Memory B cell (primary cell): ENCODE measurements around the gene NLGN1.

Experiments used
- ATAC-seq: fragments of 150-1000 bp; cut with Tn5 transposase; 2 replicates; pipeline ENCODE4 v1.10.0; 2021; ENCODE audit warnings: low read depth, mild to moderate bottlenecking, moderate library complexity
- DNase-seq, 2 donors: peaks; one replicate each; pipeline ENCODE4 v3.0.0; 2022; ENCODE audit warnings: low spot score in 2 of 2
- H3K27ac Mint-ChIP-seq: one replicate; pipeline ENCODE4 v1.8.0; 2022; ENCODE audit warnings: mild to moderate bottlenecking, moderate library complexity, mixed read lengths
- H3K27me3 Mint-ChIP-seq: one replicate; pipeline ENCODE4 v1.8.0; 2022; ENCODE audit warnings: mixed read lengths
- H3K36me3 Mint-ChIP-seq: one replicate; pipeline ENCODE4 v1.8.0; 2022; ENCODE audit warnings: mild to moderate bottlenecking, mixed read lengths
- H3K4me1 Mint-ChIP-seq: one replicate; pipeline ENCODE4 v1.8.0; 2022; ENCODE audit warnings: mixed read lengths
- H3K4me3 Mint-ChIP-seq: one replicate; pipeline ENCODE4 v1.8.0; 2022; ENCODE audit warnings: mild to moderate bottlenecking, moderate library complexity, mixed read lengths
- H3K9me3 Mint-ChIP-seq: one replicate; pipeline ENCODE4 v1.8.0; 2022; ENCODE audit warnings: mixed read lengths

NLGN1 gene

DNA sequence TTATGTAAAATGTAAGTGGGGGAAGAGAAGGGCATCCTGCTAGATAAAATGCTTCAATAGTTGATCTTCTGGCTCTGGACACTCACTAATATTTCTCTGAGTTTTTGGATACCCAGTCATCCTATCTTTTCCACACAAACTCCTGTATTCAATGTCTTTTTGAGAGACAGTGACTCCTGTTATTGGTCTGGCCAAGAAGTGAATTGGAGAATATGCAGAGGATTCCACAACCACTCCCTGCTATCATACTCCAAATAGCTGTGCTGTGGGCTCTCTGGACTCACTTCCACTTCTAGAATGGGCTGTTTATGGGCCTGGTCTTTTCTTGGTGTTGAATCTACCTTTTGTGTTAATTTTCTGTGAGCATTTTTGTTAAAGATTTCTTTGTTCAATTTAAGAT lies 376.8 kb downstream of the NLGN1 start:
- ATAC-seq = no peak
- Mint-ChIP-seq H3K4me3 (no peak overlapping the region), H3K36me3 (no peaks in the 10 kb centered on the region)

DNA sequence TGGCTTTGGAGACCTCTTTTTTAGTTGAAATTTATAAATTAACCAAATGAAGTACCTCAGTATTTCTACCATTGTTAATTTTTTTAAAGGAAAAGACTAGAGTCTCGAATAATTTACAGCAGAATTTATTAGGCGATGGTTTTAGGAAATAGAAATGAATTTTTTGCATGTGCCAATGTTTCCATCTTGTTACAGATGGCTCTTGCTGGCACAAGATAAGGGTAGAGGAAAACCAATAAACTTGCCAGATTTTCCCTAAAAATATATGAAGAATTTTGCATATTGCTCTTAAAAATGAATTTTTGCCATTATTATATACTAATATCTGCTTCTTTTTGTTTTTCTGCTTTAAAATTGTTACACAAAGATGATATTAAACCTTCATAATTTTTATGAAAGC lies 380.7 kb downstream of the NLGN1 start:
- H3K27me3 Mint-ChIP-seq = no peaks in the 10 kb centered on the region
- no peak overlapping the region for H3K4me3 Mint-ChIP-seq
- no peak for ATAC-seq
- no peaks in the 10 kb centered on the region for H3K36me3 Mint-ChIP-seq
- H3K4me1 Mint-ChIP-seq = no peaks in the 10 kb centered on the region
- H3K9me3 Mint-ChIP-seq = peaks cover 1% of the 10 kb centered on the region
- no peak for DNase-seq
- no peak overlapping the region for H3K27ac Mint-ChIP-seq

More for the DNA sequence above, 376.8 kb downstream of the NLGN1 start:
- DNase-seq = no peak
- no peaks in the 10 kb centered on the region for H3K4me1 Mint-ChIP-seq
- no peaks in the 10 kb centered on the region for H3K27me3 Mint-ChIP-seq
- peaks cover 1% of the 10 kb centered on the region for H3K9me3 Mint-ChIP-seq
- H3K27ac Mint-ChIP-seq = no peak overlapping the region

GRCh38 chr3:173780067-173780466 lies 382.5 kb downstream of the NLGN1 start:
- Mint-ChIP-seq H3K27ac (no peak overlapping the region), H3K4me3 (no peak overlapping the region), H3K27me3 (no peaks in the 10 kb centered on the region), H3K4me1 (no peaks in the 10 kb centered on the region), H3K36me3 (no peaks in the 10 kb centered on the region), H3K9me3 (peaks cover 2% of the 10 kb centered on the region)
- no peak for DNase-seq
- no peak for ATAC-seq

DNA sequence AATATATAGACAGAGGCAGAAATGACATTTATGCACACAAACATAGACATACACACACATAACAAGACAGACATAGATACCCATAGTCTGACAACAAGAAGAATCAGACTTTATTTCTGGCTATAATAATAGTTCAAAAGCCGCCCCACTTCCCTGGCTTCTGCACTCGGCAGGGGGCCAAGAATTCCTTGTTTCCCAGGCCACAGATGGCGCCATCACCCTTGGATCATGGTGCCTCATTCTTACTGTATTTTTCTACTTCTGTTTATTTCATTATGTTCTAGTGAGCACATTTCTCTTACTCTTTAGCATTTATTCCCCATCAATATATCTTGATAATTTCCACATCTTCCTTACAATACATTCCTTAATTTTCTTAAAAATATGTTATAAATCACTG lies 387.5 kb downstream of the NLGN1 start:
- Mint-ChIP-seq H3K27ac (no peak overlapping the region), H3K9me3 (peaks cover 2% of the 10 kb centered on the region), H3K4me3 (no peak overlapping the region), H3K27me3 (no peaks in the 10 kb centered on the region), H3K4me1 (no peaks in the 10 kb centered on the region), H3K36me3 (no peaks in the 10 kb centered on the region)
- ATAC-seq (no peak), DNase-seq (no peak)

DNA sequence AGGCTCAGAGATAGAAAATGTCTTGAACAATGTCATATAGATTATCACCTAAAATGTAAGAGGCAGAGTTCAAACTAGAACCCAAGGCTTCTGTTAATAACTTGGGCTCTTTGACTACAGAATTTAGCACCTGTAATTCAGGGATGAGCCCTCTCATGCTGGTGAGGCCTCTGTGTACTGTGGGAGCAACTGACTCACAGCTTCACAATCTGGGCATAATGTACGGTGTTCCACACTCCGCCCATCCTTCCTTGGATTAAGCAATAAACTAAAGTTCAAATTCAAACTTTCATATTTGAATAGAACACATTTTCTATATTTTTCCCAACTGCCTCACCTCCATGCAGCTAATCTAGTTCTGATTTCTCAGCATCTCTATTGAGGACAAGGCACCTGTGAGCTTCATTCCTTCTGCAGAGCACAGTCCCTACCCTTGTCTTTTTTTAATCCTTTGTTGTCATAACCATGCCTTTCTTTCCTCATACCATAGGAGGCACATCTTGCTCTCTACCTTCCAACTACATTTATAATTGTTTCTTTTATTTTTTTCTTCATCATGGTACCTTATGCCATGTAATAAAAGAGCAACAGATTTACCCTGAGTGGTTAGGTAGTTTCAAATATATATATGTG lies 392.1 kb downstream of the NLGN1 start:
- no peak for DNase-seq
- no peaks in the 10 kb centered on the region for H3K27me3 Mint-ChIP-seq
- no peak for ATAC-seq
- H3K9me3 Mint-ChIP-seq = no peaks in the 10 kb centered on the region
- H3K4me3 Mint-ChIP-seq = no peak overlapping the region
- H3K36me3 Mint-ChIP-seq = no peaks in the 10 kb centered on the region
- H3K4me1 Mint-ChIP-seq = no peaks in the 10 kb centered on the region
- no peak overlapping the region for H3K27ac Mint-ChIP-seq

DNA sequence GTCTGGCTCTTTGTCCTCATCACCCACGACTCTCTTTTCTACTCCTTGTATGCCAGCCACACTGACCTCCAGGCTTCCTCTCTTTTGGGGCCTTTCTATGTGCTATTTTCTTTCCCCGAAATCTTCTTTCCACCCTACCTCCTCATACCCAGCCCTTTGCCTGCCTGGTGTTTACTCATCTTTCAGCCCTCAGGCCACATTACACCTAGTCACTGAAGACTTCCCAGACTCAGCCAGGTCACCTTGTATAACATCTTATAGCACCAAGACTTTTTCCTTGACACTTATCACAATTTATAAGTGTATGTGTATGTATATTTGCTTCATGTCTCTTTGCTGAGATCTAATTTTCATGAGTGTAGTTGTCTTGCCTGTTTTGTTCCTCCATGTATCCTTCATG lies 396.4 kb downstream of the NLGN1 start:
- Mint-ChIP-seq H3K4me1 (no peaks in the 10 kb centered on the region), H3K4me3 (no peak overlapping the region), H3K27me3 (no peaks in the 10 kb centered on the region), H3K36me3 (no peaks in the 10 kb centered on the region), H3K9me3 (no peaks in the 10 kb centered on the region), H3K27ac (no peak overlapping the region)
- ATAC-seq = no peak
- no peak for DNase-seq

DNA sequence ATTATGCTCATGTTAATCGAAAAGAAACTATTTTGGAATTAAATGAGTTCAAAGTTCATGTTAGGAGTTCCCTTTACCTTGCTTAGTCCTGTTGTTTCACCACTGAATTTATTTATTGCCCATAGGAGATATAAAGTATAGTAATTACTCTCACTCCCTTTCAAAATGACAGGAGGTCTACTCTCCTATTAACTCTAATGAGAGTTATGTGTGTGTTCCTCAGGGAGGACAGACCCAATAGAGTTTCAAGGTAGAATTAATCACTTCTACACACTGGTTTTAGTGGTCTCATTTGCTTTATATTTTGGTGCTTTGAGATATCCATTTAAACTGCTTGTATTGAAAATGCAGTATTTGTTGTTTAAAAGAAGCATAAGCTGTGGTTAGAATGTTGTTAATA lies 398.9 kb downstream of the NLGN1 start:
- H3K4me1 Mint-ChIP-seq = no peaks in the 10 kb centered on the region

DNA sequence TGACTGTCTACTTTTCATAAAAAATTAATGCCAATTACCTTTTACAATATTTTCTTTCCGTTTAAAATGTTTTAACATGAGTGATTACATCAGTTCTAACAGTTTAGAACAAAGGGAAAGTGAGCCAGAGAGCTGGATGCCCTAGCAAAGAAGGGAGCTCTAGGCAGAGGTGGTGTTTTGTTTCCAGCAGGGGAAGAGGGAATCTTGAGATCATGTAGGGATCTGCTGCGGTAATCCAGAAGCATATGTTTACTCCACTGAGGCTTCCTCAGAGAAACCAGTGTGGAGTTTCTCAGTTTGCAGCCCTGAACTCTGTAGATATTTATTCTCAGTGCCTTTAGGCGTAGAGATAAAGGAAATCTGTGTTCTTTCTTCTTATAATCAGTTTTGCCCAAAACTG lies 399.3 kb downstream of the NLGN1 start:
- no peaks in the 10 kb centered on the region for H3K36me3 Mint-ChIP-seq
- no peaks in the 10 kb centered on the region for H3K4me1 Mint-ChIP-seq
- no peaks in the 10 kb centered on the region for H3K27me3 Mint-ChIP-seq
- no peak overlapping the region for H3K4me3 Mint-ChIP-seq
- H3K27ac Mint-ChIP-seq = no peak overlapping the region
- no peak for ATAC-seq
- DNase-seq = no peak
- no peaks in the 10 kb centered on the region for H3K9me3 Mint-ChIP-seq

More for the DNA sequence above, 398.9 kb downstream of the NLGN1 start:
- DNase-seq (no peak), ATAC-seq (no peak)
- no peak overlapping the region for H3K4me3 Mint-ChIP-seq
- H3K27ac Mint-ChIP-seq = no peak overlapping the region
- no peaks in the 10 kb centered on the region for H3K36me3 Mint-ChIP-seq
- no peaks in the 10 kb centered on the region for H3K9me3 Mint-ChIP-seq
- H3K27me3 Mint-ChIP-seq = no peaks in the 10 kb centered on the region

- no peaks in the 10 kb centered on the region for H3K27me3 Mint-ChIP-seq
Measured at GRCh38 chr3:173799060-173799816, 401.7 kb downstream of the NLGN1 start.

GRCh38 chr3:173800154-173800553 lies 402.6 kb downstream of the NLGN1 start:
- no peak overlapping the region for H3K27ac Mint-ChIP-seq
- no peaks in the 10 kb centered on the region for H3K27me3 Mint-ChIP-seq
- no peak overlapping the region for H3K4me3 Mint-ChIP-seq
- DNase-seq (no peak), ATAC-seq (no peak)
- H3K4me1 Mint-ChIP-seq = no peaks in the 10 kb centered on the region
- no peaks in the 10 kb centered on the region for H3K36me3 Mint-ChIP-seq
- H3K9me3 Mint-ChIP-seq = no peaks in the 10 kb centered on the region

More at GRCh38 chr3:173799060-173799816, 401.7 kb downstream of the NLGN1 start:
- no peak for DNase-seq
- no peak for ATAC-seq
- Mint-ChIP-seq H3K27ac (no peak overlapping the region), H3K36me3 (no peaks in the 10 kb centered on the region), H3K9me3 (no peaks in the 10 kb centered on the region), H3K4me1 (no peaks in the 10 kb centered on the region), H3K4me3 (no peak overlapping the region)

DNA sequence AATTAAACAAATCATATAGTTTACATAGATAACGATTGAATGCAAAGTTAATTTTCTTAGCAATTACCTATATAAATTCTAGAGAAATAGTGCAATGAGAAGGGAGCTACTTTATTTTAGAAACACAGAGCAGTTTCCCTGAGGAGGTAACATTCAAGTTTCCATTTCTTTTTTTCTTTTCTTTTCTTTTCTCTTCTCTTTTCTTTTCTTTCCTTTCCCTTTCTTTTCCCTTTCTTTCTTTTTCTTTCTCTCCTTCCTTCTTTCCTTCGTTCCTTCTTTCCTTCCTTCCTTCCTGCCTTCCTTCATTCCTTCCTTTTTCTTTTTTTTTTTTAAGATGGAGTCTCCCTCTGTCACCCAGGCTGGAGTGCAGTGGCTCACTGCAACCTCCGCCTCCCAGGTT lies 417.3 kb downstream of the NLGN1 start:
- no peak for DNase-seq
- Mint-ChIP-seq H3K4me3 (no peak overlapping the region), H3K36me3 (no peaks in the 10 kb centered on the region), H3K9me3 (peaks cover 16% of the 10 kb centered on the region), H3K4me1 (no peaks in the 10 kb centered on the region), H3K27me3 (no peaks in the 10 kb centered on the region), H3K27ac (no peak overlapping the region)
- ATAC-seq = no peak

DNA sequence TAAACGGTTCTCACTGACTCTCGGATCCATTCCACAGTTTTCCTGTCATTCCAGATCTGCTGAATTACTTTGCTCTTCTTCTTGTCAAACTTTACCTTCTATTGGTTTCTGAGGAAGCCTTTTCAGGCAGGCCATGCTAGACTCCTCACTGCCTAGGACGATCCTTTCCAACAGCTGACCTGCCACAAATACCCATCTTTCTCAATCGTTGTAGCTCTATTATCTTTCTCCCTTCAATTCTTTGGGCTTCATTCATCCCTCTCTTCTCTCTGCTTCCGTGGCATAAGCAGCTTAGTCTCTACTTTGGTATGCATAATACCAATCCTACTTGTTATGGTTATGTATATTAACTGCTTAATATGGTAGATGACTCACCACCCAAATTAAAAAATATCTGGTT lies 421.8 kb downstream of the NLGN1 start:
- Mint-ChIP-seq H3K27me3 (no peaks in the 10 kb centered on the region), H3K9me3 (peaks cover 13% of the 10 kb centered on the region), H3K4me3 (no peak overlapping the region), H3K4me1 (no peaks in the 10 kb centered on the region), H3K27ac (no peak overlapping the region), H3K36me3 (no peaks in the 10 kb centered on the region)
- no peak for ATAC-seq
- no peak for DNase-seq

- no peak for DNase-seq
- Mint-ChIP-seq H3K27ac (no peak overlapping the region), H3K36me3 (no peaks in the 10 kb centered on the region), H3K9me3 (peaks cover 8% of the 10 kb centered on the region), H3K4me1 (no peaks in the 10 kb centered on the region), H3K27me3 (no peaks in the 10 kb centered on the region), H3K4me3 (no peak overlapping the region)
- no peak for ATAC-seq
Measured at GRCh38 chr3:173823911-173824460, 426.4 kb downstream of the NLGN1 start.

GRCh38 chr3:173825730-173826129 lies 428.2 kb downstream of the NLGN1 start:
- ATAC-seq (no peak), DNase-seq (no peak)
- H3K4me3 Mint-ChIP-seq = no peak overlapping the region
- no peaks in the 10 kb centered on the region for H3K4me1 Mint-ChIP-seq
- no peaks in the 10 kb centered on the region for H3K36me3 Mint-ChIP-seq
- H3K27ac Mint-ChIP-seq = no peak overlapping the region
- peaks cover 3% of the 10 kb centered on the region for H3K9me3 Mint-ChIP-seq
- H3K27me3 Mint-ChIP-seq = no peaks in the 10 kb centered on the region

- Mint-ChIP-seq H3K9me3 (peaks cover 3% of the 10 kb centered on the region), H3K27me3 (no peaks in the 10 kb centered on the region), H3K36me3 (no peaks in the 10 kb centered on the region), H3K27ac (no peak overlapping the region), H3K4me1 (no peaks in the 10 kb centered on the region), H3K4me3 (no peak overlapping the region)
- DNase-seq (no peak), ATAC-seq (no peak)
Measured at GRCh38 chr3:173826416-173826815, 428.9 kb downstream of the NLGN1 start.
